ES-I3 (cell line): ENCODE data around the gene TJP1.

Experiments
- H3K36me3 ChIP-seq: 2 replicates; pipeline ENCODE4 v1.6.1; 2013; ENCODE audit warnings: mild to moderate bottlenecking, low read length, control low read depth, moderate library complexity; ENCODE audit not compliant: insufficient read depth
- H3K4me1 ChIP-seq: 2 replicates; pipeline ENCODE4 v1.6.1; 2013; ENCODE audit warnings: mild to moderate bottlenecking, control low read depth, low read length; ENCODE audit not compliant: insufficient read depth
- H3K9ac ChIP-seq: 2 replicates; pipeline ENCODE4 v1.6.1; 2013; ENCODE audit warnings: low read depth, mild to moderate bottlenecking, low read length, moderate library complexity
- H3K9me3 ChIP-seq: 2 replicates; pipeline ENCODE4 v1.6.1; 2013; ENCODE audit warnings: mild to moderate bottlenecking, low read length, moderate library complexity; ENCODE audit not compliant: control insufficient read depth, insufficient read depth

Gene TJP1

GRCh38 chr15:29688506-29689286 lies 133.6 kb downstream of the TJP1 start:
- peaks cover 7% of the 10 kb centered on the region; the same call in 1 of the 2 replicates for H3K4me1 ChIP-seq
- H3K9me3 ChIP-seq = no peaks in the 10 kb centered on the region
- H3K36me3 ChIP-seq = no peaks in the 10 kb centered on the region
- no peak overlapping the region for H3K9ac ChIP-seq

- Histone ChIP-seq H3K36me3 (no peaks in the 10 kb centered on the region), H3K9ac (no peak overlapping the region), H3K4me1 (peaks cover 7% of the 10 kb centered on the region; the same call in 1 of the 2 replicates), H3K9me3 (no peaks in the 10 kb centered on the region)
Observed at GRCh38 chr15:29687939-29688505, 134.2 kb downstream of the TJP1 start.

- H3K4me1 ChIP-seq = 0 out of 2 replicates have a peak, but pooled peaks cover 3% of the 10 kb centered on the region
Observed at GRCh38 chr15:29687204-29687815, 135.0 kb downstream of the TJP1 start.

GRCh38 chr15:29686445-29687203 lies 135.6 kb downstream of the TJP1 start:
- H3K4me1 ChIP-seq = 0 out of 2 replicates have a peak, but pooled peaks cover 3% of the 10 kb centered on the region
- no peaks in the 10 kb centered on the region for H3K9me3 ChIP-seq
- no peak overlapping the region for H3K9ac ChIP-seq
- no peaks in the 10 kb centered on the region for H3K36me3 ChIP-seq

More at GRCh38 chr15:29687204-29687815, 135.0 kb downstream of the TJP1 start:
- Histone ChIP-seq H3K36me3 (no peaks in the 10 kb centered on the region), H3K9ac (no peak overlapping the region), H3K9me3 (no peaks in the 10 kb centered on the region)

GRCh38 chr15:29686079-29686425 lies 136.2 kb downstream of the TJP1 start:
- H3K4me1 ChIP-seq = 0 out of 2 replicates have a peak, but pooled peaks cover 3% of the 10 kb centered on the region
- no peaks in the 10 kb centered on the region for H3K9me3 ChIP-seq
- no peaks in the 10 kb centered on the region for H3K36me3 ChIP-seq
- H3K9ac ChIP-seq = no peak overlapping the region

- Histone ChIP-seq H3K4me1 (0 out of 2 replicates have a peak, but pooled peaks cover 3% of the 10 kb centered on the region), H3K36me3 (no peaks in the 10 kb centered on the region), H3K9ac (no peak overlapping the region), H3K9me3 (no peaks in the 10 kb centered on the region)
Observed at GRCh38 chr15:29685156-29686078, 136.9 kb downstream of the TJP1 start.

GRCh38 chr15:29682781-29683180 lies 139.5 kb downstream of the TJP1 start:
- 0 out of 2 replicates have a peak, but pooled peaks cover 3% of the 10 kb centered on the region for H3K4me1 ChIP-seq

GRCh38 chr15:29682361-29682760 lies 139.9 kb downstream of the TJP1 start:
- Histone ChIP-seq H3K36me3 (no peaks in the 10 kb centered on the region), H3K9ac (no peak overlapping the region), H3K9me3 (no peaks in the 10 kb centered on the region), H3K4me1 (0 out of 2 replicates have a peak, but pooled peaks cover 3% of the 10 kb centered on the region)

More at GRCh38 chr15:29682781-29683180, 139.5 kb downstream of the TJP1 start:
- Histone ChIP-seq H3K9ac (no peak overlapping the region), H3K36me3 (no peaks in the 10 kb centered on the region), H3K9me3 (no peaks in the 10 kb centered on the region)

GRCh38 chr15:29681946-29682345 lies 140.3 kb downstream of the TJP1 start:
- 0 out of 2 replicates have a peak, but pooled peaks cover 3% of the 10 kb centered on the region for H3K4me1 ChIP-seq
- H3K9me3 ChIP-seq = no peaks in the 10 kb centered on the region
- no peaks in the 10 kb centered on the region for H3K36me3 ChIP-seq
- no peak overlapping the region for H3K9ac ChIP-seq

GRCh38 chr15:29681166-29681845 lies 141.0 kb downstream of the TJP1 start:
- Histone ChIP-seq H3K36me3 (no peaks in the 10 kb centered on the region), H3K9me3 (no peaks in the 10 kb centered on the region), H3K4me1 (peaks cover 6% of the 10 kb centered on the region; the same call in 1 of the 2 replicates), H3K9ac (no peak overlapping the region)

- peaks cover 4% of the 10 kb centered on the region; the same call in 1 of the 2 replicates for H3K4me1 ChIP-seq
- H3K9ac ChIP-seq = no peak overlapping the region
- H3K9me3 ChIP-seq = no peaks in the 10 kb centered on the region
- no peaks in the 10 kb centered on the region for H3K36me3 ChIP-seq
Observed at GRCh38 chr15:29680465-29681165, 141.7 kb downstream of the TJP1 start.

GRCh38 chr15:29678504-29679034 lies 143.7 kb downstream of the TJP1 start:
- no peaks in the 10 kb centered on the region for H3K9me3 ChIP-seq
- H3K4me1 ChIP-seq = peaks cover 3% of the 10 kb centered on the region; the same call in 1 of the 2 replicates
- H3K9ac ChIP-seq = no peak overlapping the region
- H3K36me3 ChIP-seq = no peaks in the 10 kb centered on the region
